ENCODE results near the gene PLCB1. TPM values are rescaled to one million over a fixed set of nuclear protein-coding genes. Genes with fewer than 3 reads are reported as not detected.

PLCB1 gene
- total RNA-seq, 1 experiment from 2014 or later, result 6.8 TPM

DNA sequence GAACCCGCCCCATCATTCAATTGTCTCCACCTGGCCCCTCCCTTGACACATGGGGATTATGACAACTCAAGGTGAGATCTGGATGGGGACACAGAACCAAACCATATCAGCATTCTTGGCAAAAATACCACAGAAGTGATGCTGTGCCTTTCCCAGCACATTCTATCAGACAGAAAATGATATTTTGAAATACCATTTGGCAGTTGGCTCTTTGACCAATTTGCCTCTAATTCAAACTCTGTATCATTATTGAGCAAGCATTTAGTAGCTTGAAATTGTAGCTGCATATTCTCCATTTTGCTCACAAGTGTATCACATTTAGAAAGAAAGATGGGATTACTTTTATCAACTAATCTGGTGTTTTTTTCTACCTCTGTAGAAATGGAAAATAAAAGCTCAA lies 64.0 kb downstream of the PLCB1 start:
- H3K4me3 ChIP-seq (ENCODE audit: low read depth, low read length, poor library complexity, severe bottlenecking), result no peak overlapping the region
- no peaks in the 10 kb centered on the region for H3K4me1 ChIP-seq (ENCODE audit: insufficient read depth, low read length, poor library complexity, severe bottlenecking)
- no peaks in the 10 kb centered on the region for H3K36me3 ChIP-seq (ENCODE audit: insufficient read depth, low read length, poor library complexity, severe bottlenecking)
- POLR2A ChIA-PET (ENCODE audit: low non-redundant PET), result no interaction called here
- TF ChIP-seq EZH2 (IDR thresholded peaks at IDR 0.05; ENCODE audit: borderline replicate concordance, low read depth, low read length, poor library complexity, severe bottlenecking), result no peak
- TF ChIP-seq, protein P1, sequence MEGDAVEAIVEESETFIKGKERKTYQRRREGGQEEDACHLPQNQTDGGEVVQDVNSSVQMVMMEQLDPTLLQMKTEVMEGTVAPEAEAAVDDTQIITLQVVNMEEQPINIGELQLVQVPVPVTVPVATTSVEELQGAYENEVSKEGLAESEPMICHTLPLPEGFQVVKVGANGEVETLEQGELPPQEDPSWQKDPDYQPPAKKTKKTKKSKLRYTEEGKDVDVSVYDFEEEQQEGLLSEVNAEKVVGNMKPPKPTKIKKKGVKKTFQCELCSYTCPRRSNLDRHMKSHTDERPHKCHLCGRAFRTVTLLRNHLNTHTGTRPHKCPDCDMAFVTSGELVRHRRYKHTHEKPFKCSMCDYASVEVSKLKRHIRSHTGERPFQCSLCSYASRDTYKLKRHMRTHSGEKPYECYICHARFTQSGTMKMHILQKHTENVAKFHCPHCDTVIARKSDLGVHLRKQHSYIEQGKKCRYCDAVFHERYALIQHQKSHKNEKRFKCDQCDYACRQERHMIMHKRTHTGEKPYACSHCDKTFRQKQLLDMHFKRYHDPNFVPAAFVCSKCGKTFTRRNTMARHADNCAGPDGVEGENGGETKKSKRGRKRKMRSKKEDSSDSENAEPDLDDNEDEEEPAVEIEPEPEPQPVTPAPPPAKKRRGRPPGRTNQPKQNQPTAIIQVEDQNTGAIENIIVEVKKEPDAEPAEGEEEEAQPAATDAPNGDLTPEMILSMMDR (conservative IDR thresholded peaks at IDR 0.05; ENCODE audit: low read depth, low read length), result no peak
- no peak overlapping the region for H3K27ac ChIP-seq (ENCODE audit: low read depth, low read length, poor library complexity, severe bottlenecking)
- H3K27me3 ChIP-seq (replicated peaks; ENCODE audit: insufficient read depth, low read depth, low read length, poor library complexity), result no peaks in the 10 kb centered on the region
- intact Hi-C loops (cut with micrococcal nuclease; ENCODE audit: unreplicated experiment), result no loop called here
- CTCF ChIA-PET, result no interaction called here
- no peaks in the 10 kb centered on the region for H3K9me3 ChIP-seq (ENCODE audit: low read depth, low read length, poor library complexity, severe bottlenecking)
- no peak for DNase-seq (ENCODE audit: low spot score)
- BruUV-seq (replicated peaks), result no TSS peak

DNA sequence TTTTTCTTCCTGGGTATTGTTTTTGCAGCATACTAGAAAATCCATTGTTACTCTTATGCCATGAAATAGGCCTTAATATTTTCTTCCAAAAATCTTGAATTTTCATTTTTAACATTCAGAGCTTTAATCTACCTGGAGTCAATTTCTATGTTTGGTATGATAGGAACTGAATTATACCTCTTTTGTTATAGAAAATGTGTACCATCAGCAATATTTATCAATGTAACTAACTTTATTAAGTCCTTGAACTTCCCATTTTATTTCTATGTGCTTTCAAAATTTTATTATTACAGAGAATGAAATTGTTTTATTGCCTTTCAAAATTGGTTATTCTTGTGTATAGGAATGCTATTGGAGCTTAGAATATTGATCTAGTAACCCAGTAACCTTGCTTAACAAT lies 68.2 kb downstream of the PLCB1 start:
- Histone ChIP-seq H3K36me3 (ENCODE audit: insufficient read depth, low read length, poor library complexity, severe bottlenecking) (no peaks in the 10 kb centered on the region), H3K4me1 (ENCODE audit: insufficient read depth, low read length, poor library complexity, severe bottlenecking) (no peaks in the 10 kb centered on the region), H3K27ac (ENCODE audit: low read depth, low read length, poor library complexity, severe bottlenecking) (no peak overlapping the region), H3K27me3 (replicated peaks; ENCODE audit: insufficient read depth, low read depth, low read length, poor library complexity) (no peaks in the 10 kb centered on the region), H3K4me3 (ENCODE audit: low read depth, low read length, poor library complexity, severe bottlenecking) (no peak overlapping the region), H3K9me3 (ENCODE audit: low read depth, low read length, poor library complexity, severe bottlenecking) (no peaks in the 10 kb centered on the region)
- CTCF ChIA-PET, result no interaction called here
- DNase-seq (ENCODE audit: low spot score), result no peak
- no peak for TF ChIP-seq EZH2 (IDR thresholded peaks at IDR 0.05; ENCODE audit: borderline replicate concordance, low read depth, low read length, poor library complexity, severe bottlenecking)
- TF ChIP-seq, protein P1 (conservative IDR thresholded peaks at IDR 0.05; ENCODE audit: low read depth, low read length), result no peak
- intact Hi-C loops (cut with micrococcal nuclease; ENCODE audit: unreplicated experiment), result no loop called here
- BruUV-seq (replicated peaks), result no TSS peak
- POLR2A ChIA-PET (ENCODE audit: low non-redundant PET), result no interaction called here

DNA sequence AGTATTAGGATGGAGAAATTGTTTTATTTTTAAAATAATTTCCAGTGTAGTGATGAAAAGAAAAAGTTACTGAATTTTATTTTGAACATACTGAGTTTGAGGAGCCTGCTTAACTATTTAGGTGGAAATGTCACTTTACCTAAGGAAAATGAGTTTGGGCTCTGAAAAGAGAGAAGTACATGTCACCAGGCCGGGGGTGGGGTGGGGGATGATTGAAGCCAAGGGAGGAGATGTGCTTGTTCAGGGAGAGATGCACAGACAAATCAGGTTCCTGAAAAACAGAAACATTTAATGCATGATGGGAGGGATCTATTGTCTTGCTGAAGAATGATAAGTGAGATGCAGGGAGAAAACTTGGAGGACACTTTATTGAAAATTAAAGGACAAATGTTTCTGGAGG lies 71.3 kb downstream of the PLCB1 start:
- TF ChIP-seq, protein P1 (conservative IDR thresholded peaks at IDR 0.05; ENCODE audit: low read depth, low read length), result no peak
- no peak for TF ChIP-seq EZH2 (IDR thresholded peaks at IDR 0.05; ENCODE audit: borderline replicate concordance, low read depth, low read length, poor library complexity, severe bottlenecking)
- DNase-seq (ENCODE audit: low spot score), result no peak
- Histone ChIP-seq H3K9me3 (ENCODE audit: low read depth, low read length, poor library complexity, severe bottlenecking) (no peaks in the 10 kb centered on the region), H3K4me3 (ENCODE audit: low read depth, low read length, poor library complexity, severe bottlenecking) (no peak overlapping the region), H3K36me3 (ENCODE audit: insufficient read depth, low read length, poor library complexity, severe bottlenecking) (no peaks in the 10 kb centered on the region), H3K27me3 (replicated peaks; ENCODE audit: insufficient read depth, low read depth, low read length, poor library complexity) (no peaks in the 10 kb centered on the region), H3K27ac (ENCODE audit: low read depth, low read length, poor library complexity, severe bottlenecking) (no peak overlapping the region), H3K4me1 (ENCODE audit: insufficient read depth, low read length, poor library complexity, severe bottlenecking) (no peaks in the 10 kb centered on the region)
- POLR2A ChIA-PET (ENCODE audit: low non-redundant PET), result no interaction called here
- CTCF ChIA-PET, result no interaction called here
- intact Hi-C loops (cut with micrococcal nuclease; ENCODE audit: unreplicated experiment), result no loop called here
- BruUV-seq (replicated peaks), result no TSS peak
